A549 treated with AZD9567 at 1 μM for 4 hours (cell line): Measurements from ENCODE around the gene SNRPA1. TPM values are rescaled to one million over a fixed set of nuclear protein-coding genes. Genes with fewer than 3 reads are reported as not detected.

Experiments used
- total RNA-seq: library from RNA; stranded (reverse); fragments of 200-300 nt; extraction: Qiagen RNA extraction; gene quantifications from 5 replicates; pipeline ENCODE4 v1.2.3, GENCODE V29; 2022; ENCODE audit not compliant: insufficient read depth

Gene SNRPA1
- total RNA-seq, result 110 to 117 TPM (median 113 TPM) in 5 replicates

GRCh38 chr15:101294731-101295606, at the start of gene SNRPA1:
TSS of gene SNRPA1 (minus strand) at chr15:101295248. CDS start at chr15:101295178, 70 bp downstream.

GRCh38 chr15:101277038-101277822, 17.8 kb downstream of the SNRPA1 start, which contains the start of gene SELENOS:
TSS of gene SELENOS (minus strand) at chr15:101277485. CDS start at chr15:101277417, 68 bp downstream.

GRCh38 chr15:101251830-101252820, 42.9 kb downstream of the SNRPA1 start, which contains the start of gene CHSY1:
TSS of gene CHSY1 (minus strand) at chr15:101252048. CDS start at chr15:101251456, 592 bp downstream.

Other genes with a start within 250 kb of the SNRPA1 start
- gene CHSY1, start 43.2 kb downstream of the SNRPA1 start, total RNA-seq, result 24.0 to 32.5 TPM (median 27.0 TPM) in 5 replicates
- gene SELENOS, start 17.8 kb downstream of the SNRPA1 start, total RNA-seq, result 116 to 175 TPM (median 169 TPM) in 5 replicates
- 10.6 to 19.6 TPM (median 11.3 TPM) in 5 replicates for gene PCSK6, start 194.5 kb upstream of the SNRPA1 start, total RNA-seq